GM23338 (cell line): ENCODE data around the gene VSTM2L. TPM values are rescaled to one million over a fixed set of nuclear protein-coding genes. Genes with fewer than 3 reads are reported as not detected.
A peak's percentile ranks its signal among the peaks of the same experiment; 100 is the strongest.

ENCODE experiments used
- ATAC-seq: fragments of 200-7000 bp; cut with Tn5 transposase; 3 replicates; pipeline ENCODE4 v1.9.1; 2020
- DNase-seq: peaks from one replicate; pipeline ENCODE4 v3.0.0-alpha.2; 2015; ENCODE audit warnings: low spot score
- H2AFZ ChIP-seq: fragments of 200-600 bp; sonication (generic); 2 replicates; pipeline ENCODE4 v1.8.0; 2016; ENCODE audit warnings: antibody characterized with exemption, mild to moderate bottlenecking, moderate library complexity
- H3F3A ChIP-seq: fragments of 200-600 bp; sonication (generic); replicated peaks from 2 replicates; pipeline ENCODE4 v1.8.0; 2017; ENCODE audit warnings: antibody characterized with exemption, mixed run types, low read depth
- H3K27ac ChIP-seq: fragments of 200-600 bp; sonication (generic); 2 replicates; pipeline ENCODE4 v1.6.1; 2016; ENCODE audit warnings: low read depth
- H3K27me3 ChIP-seq: fragments of 200-600 bp; sonication (generic); 2 replicates; pipeline ENCODE4 v1.8.0; 2016; ENCODE audit warnings: mild to moderate bottlenecking, mixed run types, moderate library complexity; ENCODE audit not compliant: insufficient read depth
- H3K36me3 ChIP-seq: fragments of 200-600 bp; sonication (generic); 2 replicates; pipeline ENCODE4 v1.8.0; 2016; ENCODE audit warnings: mild to moderate bottlenecking; ENCODE audit not compliant: insufficient read depth
- H3K4me1 ChIP-seq: fragments of 200-600 bp; sonication (generic); 2 replicates; pipeline ENCODE4 v1.8.0; 2016; ENCODE audit warnings: mild to moderate bottlenecking, moderate library complexity; ENCODE audit not compliant: insufficient read depth
- H3K4me2 ChIP-seq: fragments of 200-600 bp; sonication (generic); 2 replicates; pipeline ENCODE4 v1.7.1; 2017; ENCODE audit warnings: mixed run types
- H3K4me3 ChIP-seq: fragments of 200-600 bp; sonication (generic); 2 replicates; pipeline ENCODE4 v1.6.1; 2016; ENCODE audit warnings: mixed run types
- H3K79me2 ChIP-seq: fragments of 200-600 bp; sonication (generic); replicated peaks from 2 replicates; pipeline ENCODE4 v1.8.0; 2017; ENCODE audit warnings: mild to moderate bottlenecking; ENCODE audit not compliant: insufficient read depth
- H3K9me2 ChIP-seq: fragments of 200-600 bp; sonication (generic); 2 replicates; pipeline ENCODE4 v1.8.0; 2017; ENCODE audit not compliant: insufficient read depth
- H4K20me1 ChIP-seq: fragments of 200-600 bp; sonication (generic); replicated peaks from 2 replicates; pipeline ENCODE4 v1.8.0; 2017; ENCODE audit warnings: mild to moderate bottlenecking; ENCODE audit not compliant: insufficient read depth
- H3K27ac Mint-ChIP-seq: 2 replicates; pipeline ENCODE4 v1.8.0; 2020; ENCODE audit warnings: inconsistent platforms, mild to moderate bottlenecking, moderate library complexity, mixed read lengths
- H3K27me3 Mint-ChIP-seq: 3 replicates; pipeline ENCODE4 v1.8.0; 2022; ENCODE audit warnings: low read depth, mild to moderate bottlenecking, moderate library complexity, mixed read lengths, inconsistent platforms; ENCODE audit not compliant: insufficient read depth, poor library complexity
- H3K36me3 Mint-ChIP-seq: 3 replicates; pipeline ENCODE4 v1.8.0; 2021; ENCODE audit warnings: low read depth, mild to moderate bottlenecking, inconsistent platforms, moderate library complexity, mixed read lengths
- H3K4me1 Mint-ChIP-seq: 3 replicates; pipeline ENCODE4 v1.8.0; 2020; ENCODE audit warnings: mild to moderate bottlenecking, inconsistent platforms, mixed read lengths
- H3K4me3 Mint-ChIP-seq: 3 replicates; pipeline ENCODE4 v1.8.0; 2021; ENCODE audit warnings: moderate library complexity, mild to moderate bottlenecking, inconsistent platforms, mixed read lengths
- H3K9me3 Mint-ChIP-seq: 3 replicates; pipeline ENCODE4 v1.8.0; 2020; ENCODE audit warnings: moderate library complexity, mild to moderate bottlenecking, inconsistent platforms, mixed read lengths
- CREB1 ChIP-seq: fragments of 250-450 bp; sonication (Bioruptor Pico); IDR thresholded peaks from 2 replicates; pipeline ENCODE4 v1.5.0; 2020; ENCODE audit warnings: low read depth, mild to moderate bottlenecking, moderate library complexity
- EZH2 ChIP-seq: fragments of 200-600 bp; sonication (generic); IDR thresholded peaks from one replicate; pipeline ENCODE4 v1.8.0; 2017; ENCODE audit warnings: antibody characterized with exemption, mild to moderate bottlenecking, low read depth; ENCODE audit not compliant: unreplicated experiment
- EZH2phosphoT487 ChIP-seq: fragments of 200-600 bp; sonication (generic); IDR thresholded peaks from one replicate; pipeline ENCODE4 v1.8.1; 2018; ENCODE audit warnings: antibody characterized with exemption; ENCODE audit not compliant: unreplicated experiment
- JUNB ChIP-seq: IDR thresholded peaks from one replicate; pipeline ENCODE4 v1.6.1; 2016; ENCODE audit warnings: antibody characterized with exemption; ENCODE audit not compliant: unreplicated experiment
- POLR2AphosphoS5 ChIP-seq: IDR thresholded peaks from 2 replicates; pipeline ENCODE4 v1.6.1; 2016; ENCODE audit warnings: antibody characterized with exemption, low read depth
- STAT1 ChIP-seq: IDR thresholded peaks from one replicate; pipeline ENCODE4 v1.6.1; 2016; ENCODE audit warnings: antibody characterized with exemption; ENCODE audit not compliant: unreplicated experiment
- ZNF114 ChIP-seq: fragments of 250-450 bp; sonication (Bioruptor Pico); IDR thresholded peaks from 2 replicates; pipeline ENCODE4 v1.5.0; 2020; ENCODE audit warnings: mild to moderate bottlenecking, moderate library complexity
- ZNF331 ChIP-seq: fragments of 250-450 bp; sonication (Bioruptor Pico); IDR thresholded peaks from 2 replicates; pipeline ENCODE4 v1.5.0; 2020; ENCODE audit warnings: low read depth, mild to moderate bottlenecking, moderate library complexity
- polyA plus RNA-seq: library from polyadenylated mRNA; unstranded; fragments of >200 nt; fragmentation: Nextera tagmentation; extraction: Ambion mirVana; gene quantifications from 2 replicates; pipeline ENCODE4 v1.2.1, GENCODE V29; 2016
- total RNA-seq: library from RNA; depleted of rRNA; stranded (reverse); fragments of >200 nt; shearing (Covaris generic); gene quantifications from 2 replicates; pipeline ENCODE4 v1.2.3, GENCODE V29; 2014
- TF ChIP-seq, protein P1 (sequence below): IDR thresholded peaks from one replicate; pipeline ENCODE4 v1.6.1; 2018; ENCODE audit warnings: antibody characterized with exemption; ENCODE audit not compliant: unreplicated experiment
- TF ChIP-seq, protein P2 (sequence below): fragments of 250-450 bp; sonication (Bioruptor Pico); IDR thresholded peaks from 2 replicates; pipeline ENCODE4 v1.5.0; 2020; ENCODE audit warnings: mild to moderate bottlenecking, moderate library complexity
- TF ChIP-seq, protein P3 (sequence below), 2 experiments: fragments of 200-600 bp in 1 of 2; sonication (generic) in 1 of 2; conservative IDR thresholded peaks; 2 replicates each; pipeline versions ENCODE4 v1.5.1 to v1.6.1; 2016 to 2017; ENCODE audit warnings: antibody characterized with exemption in 2 of 2, low read depth in 2 of 2, mild to moderate bottlenecking in 2 of 2, moderate library complexity in 1 of 2

VSTM2L gene
- total and polyA plus RNA-seq, 2 experiments from 2014 or later, result 0.60 to 1.9 TPM

DNA sequence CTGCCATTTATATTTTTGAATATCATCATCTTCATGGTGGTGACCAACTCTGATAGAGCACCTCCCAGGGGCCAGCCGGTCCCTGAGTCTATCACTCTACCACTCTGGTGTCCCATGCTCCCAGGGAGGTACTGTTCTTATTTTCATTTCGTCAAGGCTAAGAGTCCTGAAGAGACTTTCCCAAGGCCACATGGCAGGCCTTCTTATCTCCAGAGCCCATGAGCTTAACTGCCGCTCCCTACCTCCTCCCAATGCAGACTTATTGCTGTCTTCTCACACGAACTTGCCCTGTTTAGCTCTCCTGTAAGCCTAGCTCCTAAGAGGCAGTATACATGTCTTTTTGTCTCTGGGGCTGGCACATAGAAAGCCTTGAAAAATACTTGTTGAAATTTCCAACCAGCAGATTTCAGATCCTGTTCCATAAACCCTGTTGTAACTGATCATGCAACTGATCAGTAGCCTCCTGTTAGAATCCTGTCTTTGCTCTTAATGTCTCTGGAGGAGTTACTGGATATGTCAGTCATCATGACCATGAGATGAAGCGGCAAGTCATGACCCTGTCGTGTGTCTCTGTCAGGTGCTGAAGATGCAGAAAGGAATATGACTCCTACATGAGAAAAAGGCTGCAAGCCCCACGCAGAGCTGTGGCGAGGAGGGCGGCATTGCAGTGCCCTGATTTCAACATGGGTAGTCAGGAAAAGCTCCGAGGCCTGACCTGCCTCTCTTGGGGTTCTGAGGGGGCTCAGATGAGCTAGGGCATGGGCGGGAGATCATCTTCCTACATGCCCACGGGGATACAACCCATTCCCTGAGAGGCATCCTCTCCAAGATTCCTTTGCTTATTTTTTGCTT is 70.4 kb downstream of the VSTM2L start:
- Mint-ChIP-seq H3K4me3 (no peak overlapping the region), H3K27me3 (peaks cover 16% of the 10 kb centered on the region), H3K27ac (no peak overlapping the region), H3K36me3 (peaks cover 19% of the 10 kb centered on the region), H3K9me3 (peaks cover 25% of the 10 kb centered on the region), H3K4me1 (peaks cover 56% of the 10 kb centered on the region)
- Histone ChIP-seq H3K4me1 (peaks cover 55% of the 10 kb centered on the region), H3F3A (no peaks in the 10 kb centered on the region; the same call in 1 of the 2 replicates), H3K79me2 (no peaks in the 10 kb centered on the region), H3K27ac (no peak overlapping the region), H3K4me3 (no peak overlapping the region), H3K9me2 (no peaks in the 10 kb centered on the region), H3K4me2 (peak overlapping the region; percentile 72; the same call in 1 of the 2 replicates), H4K20me1 (no peaks in the 10 kb centered on the region), H3K27me3 (peaks cover 14% of the 10 kb centered on the region; the same call in 1 of the 2 replicates), H2AFZ (no peak overlapping the region), H3K36me3 (no peaks in the 10 kb centered on the region; the same call in 1 of the 2 replicates)
- DNase-seq, result no peak
- TF ChIP-seq JUNB (no peak), EZH2phosphoT487 (no peak), ZNF114 (CRISPR knock-in tag) (no peak), POLR2AphosphoS5 (no peak), CREB1 (CRISPR knock-in tag) (no peak), STAT1 (no peak), ZNF331 (CRISPR knock-in tag) (no peak), EZH2 (no peak)
- TF ChIP-seq, protein P1, sequence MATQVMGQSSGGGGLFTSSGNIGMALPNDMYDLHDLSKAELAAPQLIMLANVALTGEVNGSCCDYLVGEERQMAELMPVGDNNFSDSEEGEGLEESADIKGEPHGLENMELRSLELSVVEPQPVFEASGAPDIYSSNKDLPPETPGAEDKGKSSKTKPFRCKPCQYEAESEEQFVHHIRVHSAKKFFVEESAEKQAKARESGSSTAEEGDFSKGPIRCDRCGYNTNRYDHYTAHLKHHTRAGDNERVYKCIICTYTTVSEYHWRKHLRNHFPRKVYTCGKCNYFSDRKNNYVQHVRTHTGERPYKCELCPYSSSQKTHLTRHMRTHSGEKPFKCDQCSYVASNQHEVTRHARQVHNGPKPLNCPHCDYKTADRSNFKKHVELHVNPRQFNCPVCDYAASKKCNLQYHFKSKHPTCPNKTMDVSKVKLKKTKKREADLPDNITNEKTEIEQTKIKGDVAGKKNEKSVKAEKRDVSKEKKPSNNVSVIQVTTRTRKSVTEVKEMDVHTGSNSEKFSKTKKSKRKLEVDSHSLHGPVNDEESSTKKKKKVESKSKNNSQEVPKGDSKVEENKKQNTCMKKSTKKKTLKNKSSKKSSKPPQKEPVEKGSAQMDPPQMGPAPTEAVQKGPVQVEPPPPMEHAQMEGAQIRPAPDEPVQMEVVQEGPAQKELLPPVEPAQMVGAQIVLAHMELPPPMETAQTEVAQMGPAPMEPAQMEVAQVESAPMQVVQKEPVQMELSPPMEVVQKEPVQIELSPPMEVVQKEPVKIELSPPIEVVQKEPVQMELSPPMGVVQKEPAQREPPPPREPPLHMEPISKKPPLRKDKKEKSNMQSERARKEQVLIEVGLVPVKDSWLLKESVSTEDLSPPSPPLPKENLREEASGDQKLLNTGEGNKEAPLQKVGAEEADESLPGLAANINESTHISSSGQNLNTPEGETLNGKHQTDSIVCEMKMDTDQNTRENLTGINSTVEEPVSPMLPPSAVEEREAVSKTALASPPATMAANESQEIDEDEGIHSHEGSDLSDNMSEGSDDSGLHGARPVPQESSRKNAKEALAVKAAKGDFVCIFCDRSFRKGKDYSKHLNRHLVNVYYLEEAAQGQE, result no peak
- TF ChIP-seq, protein P2, sequence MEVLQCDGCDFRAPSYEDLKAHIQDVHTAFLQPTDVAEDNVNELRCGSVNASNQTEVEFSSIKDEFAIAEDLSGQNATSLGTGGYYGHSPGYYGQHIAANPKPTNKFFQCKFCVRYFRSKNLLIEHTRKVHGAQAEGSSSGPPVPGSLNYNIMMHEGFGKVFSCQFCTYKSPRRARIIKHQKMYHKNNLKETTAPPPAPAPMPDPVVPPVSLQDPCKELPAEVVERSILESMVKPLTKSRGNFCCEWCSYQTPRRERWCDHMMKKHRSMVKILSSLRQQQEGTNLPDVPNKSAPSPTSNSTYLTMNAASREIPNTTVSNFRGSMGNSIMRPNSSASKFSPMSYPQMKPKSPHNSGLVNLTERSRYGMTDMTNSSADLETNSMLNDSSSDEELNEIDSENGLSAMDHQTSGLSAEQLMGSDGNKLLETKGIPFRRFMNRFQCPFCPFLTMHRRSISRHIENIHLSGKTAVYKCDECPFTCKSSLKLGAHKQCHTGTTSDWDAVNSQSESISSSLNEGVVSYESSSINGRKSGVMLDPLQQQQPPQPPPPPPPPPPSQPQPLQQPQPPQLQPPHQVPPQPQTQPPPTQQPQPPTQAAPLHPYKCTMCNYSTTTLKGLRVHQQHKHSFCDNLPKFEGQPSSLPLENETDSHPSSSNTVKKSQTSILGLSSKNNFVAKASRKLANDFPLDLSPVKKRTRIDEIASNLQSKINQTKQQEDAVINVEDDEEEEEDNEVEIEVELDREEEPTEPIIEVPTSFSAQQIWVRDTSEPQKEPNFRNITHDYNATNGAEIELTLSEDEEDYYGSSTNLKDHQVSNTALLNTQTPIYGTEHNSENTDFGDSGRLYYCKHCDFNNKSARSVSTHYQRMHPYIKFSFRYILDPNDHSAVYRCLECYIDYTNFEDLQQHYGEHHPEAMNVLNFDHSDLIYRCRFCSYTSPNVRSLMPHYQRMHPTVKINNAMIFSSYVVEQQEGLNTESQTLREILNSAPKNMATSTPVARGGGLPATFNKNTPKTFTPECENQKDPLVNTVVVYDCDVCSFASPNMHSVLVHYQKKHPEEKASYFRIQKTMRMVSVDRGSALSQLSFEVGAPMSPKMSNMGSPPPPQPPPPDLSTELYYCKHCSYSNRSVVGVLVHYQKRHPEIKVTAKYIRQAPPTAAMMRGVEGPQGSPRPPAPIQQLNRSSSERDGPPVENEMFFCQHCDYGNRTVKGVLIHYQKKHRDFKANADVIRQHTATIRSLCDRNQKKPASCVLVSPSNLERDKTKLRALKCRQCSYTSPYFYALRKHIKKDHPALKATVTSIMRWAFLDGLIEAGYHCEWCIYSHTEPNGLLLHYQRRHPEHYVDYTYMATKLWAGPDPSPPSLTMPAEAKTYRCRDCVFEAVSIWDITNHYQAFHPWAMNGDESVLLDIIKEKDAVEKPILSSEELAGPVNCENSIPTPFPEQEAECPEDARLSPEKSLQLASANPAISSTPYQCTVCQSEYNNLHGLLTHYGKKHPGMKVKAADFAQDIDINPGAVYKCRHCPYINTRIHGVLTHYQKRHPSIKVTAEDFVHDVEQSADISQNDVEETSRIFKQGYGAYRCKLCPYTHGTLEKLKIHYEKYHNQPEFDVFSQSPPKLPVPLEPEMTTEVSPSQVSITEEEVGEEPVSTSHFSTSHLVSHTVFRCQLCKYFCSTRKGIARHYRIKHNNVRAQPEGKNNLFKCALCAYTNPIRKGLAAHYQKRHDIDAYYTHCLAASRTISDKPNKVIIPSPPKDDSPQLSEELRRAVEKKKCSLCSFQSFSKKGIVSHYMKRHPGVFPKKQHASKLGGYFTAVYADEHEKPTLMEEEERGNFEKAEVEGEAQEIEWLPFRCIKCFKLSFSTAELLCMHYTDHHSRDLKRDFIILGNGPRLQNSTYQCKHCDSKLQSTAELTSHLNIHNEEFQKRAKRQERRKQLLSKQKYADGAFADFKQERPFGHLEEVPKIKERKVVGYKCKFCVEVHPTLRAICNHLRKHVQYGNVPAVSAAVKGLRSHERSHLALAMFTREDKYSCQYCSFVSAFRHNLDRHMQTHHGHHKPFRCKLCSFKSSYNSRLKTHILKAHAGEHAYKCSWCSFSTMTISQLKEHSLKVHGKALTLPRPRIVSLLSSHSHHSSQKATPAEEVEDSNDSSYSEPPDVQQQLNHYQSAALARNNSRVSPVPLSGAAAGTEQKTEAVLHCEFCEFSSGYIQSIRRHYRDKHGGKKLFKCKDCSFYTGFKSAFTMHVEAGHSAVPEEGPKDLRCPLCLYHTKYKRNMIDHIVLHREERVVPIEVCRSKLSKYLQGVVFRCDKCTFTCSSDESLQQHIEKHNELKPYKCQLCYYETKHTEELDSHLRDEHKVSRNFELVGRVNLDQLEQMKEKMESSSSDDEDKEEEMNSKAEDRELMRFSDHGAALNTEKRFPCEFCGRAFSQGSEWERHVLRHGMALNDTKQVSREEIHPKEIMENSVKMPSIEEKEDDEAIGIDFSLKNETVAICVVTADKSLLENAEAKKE, result no peak
- TF ChIP-seq, protein P3, sequence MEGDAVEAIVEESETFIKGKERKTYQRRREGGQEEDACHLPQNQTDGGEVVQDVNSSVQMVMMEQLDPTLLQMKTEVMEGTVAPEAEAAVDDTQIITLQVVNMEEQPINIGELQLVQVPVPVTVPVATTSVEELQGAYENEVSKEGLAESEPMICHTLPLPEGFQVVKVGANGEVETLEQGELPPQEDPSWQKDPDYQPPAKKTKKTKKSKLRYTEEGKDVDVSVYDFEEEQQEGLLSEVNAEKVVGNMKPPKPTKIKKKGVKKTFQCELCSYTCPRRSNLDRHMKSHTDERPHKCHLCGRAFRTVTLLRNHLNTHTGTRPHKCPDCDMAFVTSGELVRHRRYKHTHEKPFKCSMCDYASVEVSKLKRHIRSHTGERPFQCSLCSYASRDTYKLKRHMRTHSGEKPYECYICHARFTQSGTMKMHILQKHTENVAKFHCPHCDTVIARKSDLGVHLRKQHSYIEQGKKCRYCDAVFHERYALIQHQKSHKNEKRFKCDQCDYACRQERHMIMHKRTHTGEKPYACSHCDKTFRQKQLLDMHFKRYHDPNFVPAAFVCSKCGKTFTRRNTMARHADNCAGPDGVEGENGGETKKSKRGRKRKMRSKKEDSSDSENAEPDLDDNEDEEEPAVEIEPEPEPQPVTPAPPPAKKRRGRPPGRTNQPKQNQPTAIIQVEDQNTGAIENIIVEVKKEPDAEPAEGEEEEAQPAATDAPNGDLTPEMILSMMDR (conservative IDR thresholded peaks at IDR 0.05; ENCODE audit: low read depth in 2 of 2), result no peak
- no peak for ATAC-seq
